Right renal pelvis (tissue), 4 donors: ENCODE results near the gene GGTA1. TPM values are rescaled to one million over a fixed set of nuclear protein-coding genes. Genes with fewer than 3 reads are reported as not detected.

Source experiments
- DNase-seq, 4 donors: peaks; one replicate each; pipeline ENCODE4 v3.0.0-alpha.2; 2013; ENCODE audit warnings: low read depth in 4 of 4, low spot score in 3 of 4, missing footprints in 1 of 4
- polyA plus RNA-seq, 4 donors: library from polyadenylated mRNA; unstranded; fragments of 120-200 nt; gene quantifications; one replicate each; pipeline ENCODE4 v1.2.1, GENCODE V29; 2013; ENCODE audit not compliant: insufficient read length in 4 of 4

Gene GGTA1
- polyA plus RNA-seq, 4 donors: 3.9 to 6.7 (median 6.6) TPM

GRCh38 chr9:121500165-121500478 is 478 bp upstream of the GGTA1 start:
- no peak for DNase-seq

GRCh38 chr9:121499177-121499426 is 542 bp downstream of the GGTA1 start:
- no peak for DNase-seq

GRCh38 chr9:121498487-121499176 is 1.0 kb downstream of the GGTA1 start:
- no peak for DNase-seq

- peak; percentile 61 to 69 (median 64) for DNase-seq
Measured at GRCh38 chr9:121498150-121498486, 1.5 kb downstream of the GGTA1 start.

GRCh38 chr9:121495976-121496375 is 3.7 kb downstream of the GGTA1 start:
- no peak for DNase-seq

GRCh38 chr9:121494192-121494591 is 5.5 kb downstream of the GGTA1 start:
- DNase-seq: no peak

- no peak for DNase-seq
Measured at GRCh38 chr9:121491111-121491510, 8.5 kb downstream of the GGTA1 start.

- DNase-seq: no peak
Measured at GRCh38 chr9:121489344-121489743, 10.3 kb downstream of the GGTA1 start.

GRCh38 chr9:121486043-121486442 is 13.6 kb downstream of the GGTA1 start:
- DNase-seq: no peak

GRCh38 chr9:121485623-121486022 is 14.0 kb downstream of the GGTA1 start:
- DNase-seq: no peak

- no peak for DNase-seq
Measured at GRCh38 chr9:121484651-121485446, 14.8 kb downstream of the GGTA1 start.

GRCh38 chr9:121483473-121484031 is 16.1 kb downstream of the GGTA1 start:
- no peak for DNase-seq

- DNase-seq: no peak
Measured at GRCh38 chr9:121483049-121483448, 16.6 kb downstream of the GGTA1 start.

GRCh38 chr9:121478816-121479676 is 20.6 kb downstream of the GGTA1 start:
- DNase-seq: no peak

GRCh38 chr9:121476156-121476555 is 23.5 kb downstream of the GGTA1 start:
- no peak for DNase-seq

GRCh38 chr9:121474231-121474947 is 25.3 kb downstream of the GGTA1 start:
- DNase-seq: no peak

- no peak for DNase-seq
Measured at GRCh38 chr9:121473229-121473628, 26.4 kb downstream of the GGTA1 start.

- no peak for DNase-seq
Measured at GRCh38 chr9:121472446-121472845, 27.2 kb downstream of the GGTA1 start.

GRCh38 chr9:121466142-121466541 is 33.5 kb downstream of the GGTA1 start:
- no peak for DNase-seq

GRCh38 chr9:121464968-121465367 is 34.7 kb downstream of the GGTA1 start:
- DNase-seq: no peak
